ENCODE measurements around the gene CENPH.

DNA sequence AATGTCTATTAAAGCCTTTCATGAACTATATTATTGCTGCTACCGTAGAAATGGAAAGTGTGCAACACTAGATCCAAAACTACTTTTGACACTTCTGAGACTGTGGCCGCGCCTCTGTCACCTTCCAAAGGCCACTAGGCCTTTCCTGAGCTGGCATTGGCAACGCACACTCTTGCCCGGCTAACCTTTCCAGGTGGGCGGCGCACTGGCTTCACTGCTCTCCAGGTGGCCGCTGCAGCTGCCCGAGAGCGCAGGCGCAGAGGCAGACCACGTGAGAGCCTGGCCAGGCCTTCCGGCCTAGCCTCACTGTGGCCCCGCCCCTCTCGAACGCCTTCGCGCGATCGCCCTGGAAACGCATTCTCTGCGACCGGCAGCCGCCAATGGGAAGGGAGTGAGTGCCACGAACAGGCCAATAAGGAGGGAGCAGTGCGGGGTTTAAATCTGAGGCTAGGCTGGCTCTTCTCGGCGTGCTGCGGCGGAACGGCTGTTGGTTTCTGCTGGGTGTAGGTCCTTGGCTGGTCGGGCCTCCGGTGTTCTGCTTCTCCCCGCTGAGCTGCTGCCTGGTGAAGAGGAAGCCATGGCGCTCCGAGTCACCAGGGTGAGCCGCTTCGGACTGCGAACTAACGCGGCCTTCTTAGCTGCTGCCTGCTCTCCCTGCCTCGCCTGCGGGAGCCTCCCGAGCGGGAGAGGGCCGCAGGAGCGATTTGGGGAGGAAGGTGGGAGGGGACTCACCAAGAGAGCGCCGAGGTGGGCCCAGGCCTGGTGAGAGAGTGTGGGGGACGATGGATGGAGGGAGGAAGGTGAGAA lies 22.5 kb upstream of the CENPH start, which contains the start of gene CCNB1:
- TF ChIP-seq, protein P1, sequence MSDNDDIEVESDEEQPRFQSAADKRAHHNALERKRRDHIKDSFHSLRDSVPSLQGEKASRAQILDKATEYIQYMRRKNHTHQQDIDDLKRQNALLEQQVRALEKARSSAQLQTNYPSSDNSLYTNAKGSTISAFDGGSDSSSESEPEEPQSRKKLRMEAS (IDR thresholded peaks at IDR 0.05), result peak; percentile 91
- TF ChIP-seq YY1 (IDR thresholded peaks at IDR 0.05; ENCODE audit: low read depth) (no peak; the same call in 1 of the 2 replicates), TEAD4 (IDR thresholded peaks at IDR 0.05) (peak; percentile 46), EP300 (IDR thresholded peaks at IDR 0.05; ENCODE audit: borderline replicate concordance) (peak; percentile 43; the same call in 1 of the 2 replicates), RAD21 (IDR thresholded peaks at IDR 0.05; ENCODE audit: low read depth) (0 out of 2 replicates have a peak, but pooled peaks have one; percentile 2), FOXM1 (IDR thresholded peaks at IDR 0.05; ENCODE audit: borderline replicate concordance, low read depth) (peak; percentile 100), TCF12 (IDR thresholded peaks at IDR 0.05; ENCODE audit: low read depth) (peak; percentile 60), NFIC (IDR thresholded peaks at IDR 0.05) (no peak; the same call in 1 of the 2 replicates)
- TF ChIP-seq, protein P2, sequence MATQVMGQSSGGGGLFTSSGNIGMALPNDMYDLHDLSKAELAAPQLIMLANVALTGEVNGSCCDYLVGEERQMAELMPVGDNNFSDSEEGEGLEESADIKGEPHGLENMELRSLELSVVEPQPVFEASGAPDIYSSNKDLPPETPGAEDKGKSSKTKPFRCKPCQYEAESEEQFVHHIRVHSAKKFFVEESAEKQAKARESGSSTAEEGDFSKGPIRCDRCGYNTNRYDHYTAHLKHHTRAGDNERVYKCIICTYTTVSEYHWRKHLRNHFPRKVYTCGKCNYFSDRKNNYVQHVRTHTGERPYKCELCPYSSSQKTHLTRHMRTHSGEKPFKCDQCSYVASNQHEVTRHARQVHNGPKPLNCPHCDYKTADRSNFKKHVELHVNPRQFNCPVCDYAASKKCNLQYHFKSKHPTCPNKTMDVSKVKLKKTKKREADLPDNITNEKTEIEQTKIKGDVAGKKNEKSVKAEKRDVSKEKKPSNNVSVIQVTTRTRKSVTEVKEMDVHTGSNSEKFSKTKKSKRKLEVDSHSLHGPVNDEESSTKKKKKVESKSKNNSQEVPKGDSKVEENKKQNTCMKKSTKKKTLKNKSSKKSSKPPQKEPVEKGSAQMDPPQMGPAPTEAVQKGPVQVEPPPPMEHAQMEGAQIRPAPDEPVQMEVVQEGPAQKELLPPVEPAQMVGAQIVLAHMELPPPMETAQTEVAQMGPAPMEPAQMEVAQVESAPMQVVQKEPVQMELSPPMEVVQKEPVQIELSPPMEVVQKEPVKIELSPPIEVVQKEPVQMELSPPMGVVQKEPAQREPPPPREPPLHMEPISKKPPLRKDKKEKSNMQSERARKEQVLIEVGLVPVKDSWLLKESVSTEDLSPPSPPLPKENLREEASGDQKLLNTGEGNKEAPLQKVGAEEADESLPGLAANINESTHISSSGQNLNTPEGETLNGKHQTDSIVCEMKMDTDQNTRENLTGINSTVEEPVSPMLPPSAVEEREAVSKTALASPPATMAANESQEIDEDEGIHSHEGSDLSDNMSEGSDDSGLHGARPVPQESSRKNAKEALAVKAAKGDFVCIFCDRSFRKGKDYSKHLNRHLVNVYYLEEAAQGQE (IDR thresholded peaks at IDR 0.05; ENCODE audit: low read depth), result no peak
- TF ChIP-seq, protein P3, sequence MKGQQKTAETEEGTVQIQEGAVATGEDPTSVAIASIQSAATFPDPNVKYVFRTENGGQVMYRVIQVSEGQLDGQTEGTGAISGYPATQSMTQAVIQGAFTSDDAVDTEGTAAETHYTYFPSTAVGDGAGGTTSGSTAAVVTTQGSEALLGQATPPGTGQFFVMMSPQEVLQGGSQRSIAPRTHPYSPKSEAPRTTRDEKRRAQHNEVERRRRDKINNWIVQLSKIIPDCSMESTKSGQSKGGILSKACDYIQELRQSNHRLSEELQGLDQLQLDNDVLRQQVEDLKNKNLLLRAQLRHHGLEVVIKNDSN (IDR thresholded peaks at IDR 0.05), result peak; percentile 94
